SK-N-DZ (cell line): ENCODE results near the gene TOMM70.
"Not testable (repeated sequence)": the region's sequence is repeated elsewhere in the genome, so short reads cannot be mapped to it uniquely, and the experiment has no call there.

Experiments used
- DNase-seq: peaks from one replicate; pipeline ENCODE4 v3.0.0-alpha.2; 2015; ENCODE audit warnings: low spot score

TOMM70 gene

DNA sequence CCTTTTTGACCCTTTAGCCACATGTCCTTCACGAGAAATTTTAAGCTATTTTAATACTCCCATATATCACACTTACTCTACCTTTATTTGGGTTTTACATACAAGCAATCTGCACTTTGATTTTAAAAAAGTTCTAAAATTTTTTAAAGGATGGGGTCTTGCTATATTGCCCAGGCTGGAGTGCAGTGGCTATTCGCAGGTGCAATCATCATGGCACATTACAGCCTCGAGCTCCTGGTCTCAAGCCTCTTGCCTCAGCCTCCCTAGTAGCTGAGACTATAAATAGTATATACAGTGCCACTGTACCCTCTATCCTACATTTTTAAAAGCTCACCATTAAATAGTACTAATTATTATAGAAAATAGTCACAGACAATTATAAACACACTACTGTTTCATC is 36.5 kb downstream of the TOMM70 start:
- no peak for DNase-seq

DNA sequence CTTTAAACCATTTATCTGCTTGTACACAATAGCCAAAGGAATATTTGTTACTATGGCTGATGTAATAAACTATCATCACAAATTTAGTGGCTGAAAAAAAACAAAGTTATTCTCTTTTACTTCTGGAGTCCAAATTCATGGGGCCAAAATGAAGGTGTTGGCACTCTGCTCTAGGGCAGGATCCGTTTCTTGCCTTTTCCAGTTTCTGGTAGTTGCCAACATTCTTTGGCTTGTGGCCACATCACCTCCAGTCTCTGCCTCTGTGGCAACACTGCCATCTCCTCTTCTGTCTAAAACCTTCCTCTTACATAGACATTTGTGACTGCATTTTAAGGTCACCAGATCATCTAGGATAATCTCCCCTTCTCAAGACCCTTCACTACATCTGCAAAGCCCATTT is 39.0 kb downstream of the TOMM70 start:
- no peak for DNase-seq

- DNase-seq: no peak
Measured at GRCh38 chr3:100360757-100361496, 40.0 kb downstream of the TOMM70 start.

DNA sequence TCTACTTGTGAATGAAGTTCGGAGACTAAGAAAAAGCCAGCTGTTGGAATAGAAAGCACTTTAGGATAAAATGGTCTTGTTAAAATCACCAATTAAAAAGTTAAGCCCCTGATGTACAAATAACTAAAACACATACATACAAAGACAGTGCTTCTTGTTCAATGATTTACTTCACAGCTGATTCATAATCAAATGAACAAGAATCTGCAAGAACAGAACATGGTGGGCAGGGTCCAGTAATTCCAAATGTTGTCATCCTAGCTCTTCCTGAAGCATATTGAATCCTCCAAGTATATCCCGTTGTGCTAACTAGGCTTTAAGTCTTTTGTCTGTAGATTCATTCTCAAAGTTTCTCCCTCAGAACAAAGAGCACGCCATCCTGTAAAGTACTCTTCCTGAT is 41.9 kb downstream of the TOMM70 start:
- no peak for DNase-seq

- DNase-seq: no peak
Measured at GRCh38 chr3:100358413-100358812, 42.5 kb downstream of the TOMM70 start.

- DNase-seq: no peak
Measured at GRCh38 chr3:100354850-100355249, 46.0 kb downstream of the TOMM70 start.

GRCh38 chr3:100352296-100353231 is 48.3 kb downstream of the TOMM70 start:
- no peak for DNase-seq

DNA sequence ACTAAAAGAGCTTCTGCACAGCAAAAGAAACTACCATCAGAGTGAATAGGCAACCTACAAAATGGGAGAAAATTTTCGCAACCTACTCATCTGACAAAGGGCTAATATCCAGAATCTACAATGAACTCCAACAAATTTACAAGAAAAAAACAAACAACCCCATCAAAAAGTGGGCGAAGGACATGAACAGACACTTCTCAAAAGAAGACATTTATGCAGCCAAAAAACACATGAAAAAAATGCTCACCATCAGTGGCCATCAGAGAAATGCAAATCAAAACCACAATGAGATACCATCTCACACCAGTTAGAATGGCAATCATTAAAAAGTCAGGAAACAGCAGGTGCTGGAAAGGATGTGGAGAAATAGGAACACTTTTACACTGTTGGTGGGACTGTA is 49.1 kb downstream of the TOMM70 start:
- DNase-seq: not testable (repeated sequence)

- no peak for DNase-seq
Measured at GRCh38 chr3:100348727-100349126, 52.2 kb downstream of the TOMM70 start.

DNA sequence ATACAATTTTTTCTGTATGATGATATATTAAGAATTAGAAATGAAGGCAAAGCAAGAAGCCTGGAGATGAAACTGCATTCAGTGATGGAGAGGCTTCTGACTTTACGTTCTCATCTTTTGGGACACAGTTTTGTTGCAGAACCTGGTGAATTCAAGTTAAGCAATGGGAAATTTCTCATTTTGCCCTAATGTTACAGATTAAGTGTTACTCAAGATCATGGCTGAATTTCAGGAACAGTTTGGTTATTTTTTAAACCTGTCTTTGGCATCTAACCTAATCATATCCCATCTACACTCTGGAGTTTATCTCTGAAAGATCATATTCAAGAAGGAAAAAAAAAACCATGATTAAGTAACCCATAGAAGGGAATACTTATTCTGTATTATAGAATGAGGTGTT is 60.4 kb downstream of the TOMM70 start:
- no peak for DNase-seq

DNA sequence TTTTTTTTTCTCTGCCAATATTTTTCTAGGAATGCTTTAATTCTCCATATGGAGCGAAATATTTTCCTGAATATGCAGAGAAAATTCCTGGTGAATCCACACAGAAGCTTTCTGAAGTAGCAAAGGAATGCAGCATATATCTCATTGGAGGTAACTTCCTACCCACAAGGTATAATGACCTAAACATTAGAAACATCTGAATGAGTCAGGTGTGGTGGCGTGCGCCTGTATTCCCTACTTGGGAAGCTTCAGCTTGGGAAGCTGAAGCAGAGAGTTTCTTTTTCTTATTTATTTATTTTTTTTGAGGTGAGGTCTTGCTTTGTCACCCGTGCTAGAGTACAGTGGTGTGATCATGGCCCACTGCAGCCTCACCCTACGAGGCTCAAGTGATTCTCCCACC is 61.1 kb downstream of the TOMM70 start:
- DNase-seq: no peak

DNA sequence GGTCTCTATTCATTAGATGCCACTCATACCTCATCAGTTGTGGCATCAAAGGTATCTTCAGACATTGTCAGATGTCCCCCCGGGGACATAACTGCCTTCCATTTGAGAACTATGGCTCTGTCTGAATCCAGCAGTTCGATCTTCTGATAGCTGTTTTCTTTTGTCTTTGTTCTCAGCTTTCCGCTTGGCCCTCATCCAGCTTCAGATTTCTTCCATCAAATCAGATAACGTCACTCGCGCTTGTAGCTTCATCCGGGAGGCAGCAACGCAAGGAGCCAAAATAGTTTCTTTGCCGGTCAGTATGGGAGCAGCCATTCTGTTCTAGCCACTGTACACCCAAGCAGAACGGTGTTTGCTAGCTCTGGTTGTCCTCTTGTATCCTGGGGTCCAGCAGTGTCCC is 62.0 kb downstream of the TOMM70 start:
- no peak for DNase-seq

DNA sequence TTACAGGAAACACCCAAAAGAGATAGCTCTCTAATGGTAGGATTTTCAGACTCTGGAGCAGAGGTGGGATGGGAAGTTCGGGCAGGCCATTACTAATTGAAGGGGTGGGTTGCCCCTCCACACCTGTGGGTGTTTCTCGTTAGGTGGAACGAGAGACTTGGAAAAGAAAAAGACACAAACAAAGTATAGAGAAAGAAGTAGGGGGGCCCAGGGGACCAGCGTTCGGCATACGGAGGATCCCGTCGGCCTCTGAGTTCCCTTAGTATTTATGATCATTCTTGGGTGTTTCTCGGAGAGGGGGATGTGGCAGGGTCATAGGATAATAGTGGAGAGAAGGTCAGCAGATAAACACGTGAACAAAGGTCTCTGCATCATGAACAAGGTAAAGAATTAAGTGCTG is 64.7 kb downstream of the TOMM70 start:
- not testable (repeated sequence) for DNase-seq

- peak; percentile 50 for DNase-seq
Measured at GRCh38 chr3:100335434-100335833, 65.5 kb downstream of the TOMM70 start.

- DNase-seq: peak; percentile 83
Measured at GRCh38 chr3:100334488-100335351, 66.2 kb downstream of the TOMM70 start, which contains the start of gene NIT2. Gene NIT2, plus strand, starts transcription at chr3:100334757. Its CDS starts 35 bp downstream, at chr3:100334792.

GRCh38 chr3:100333970-100334487 is 66.9 kb downstream of the TOMM70 start:
- no peak for DNase-seq

DNA sequence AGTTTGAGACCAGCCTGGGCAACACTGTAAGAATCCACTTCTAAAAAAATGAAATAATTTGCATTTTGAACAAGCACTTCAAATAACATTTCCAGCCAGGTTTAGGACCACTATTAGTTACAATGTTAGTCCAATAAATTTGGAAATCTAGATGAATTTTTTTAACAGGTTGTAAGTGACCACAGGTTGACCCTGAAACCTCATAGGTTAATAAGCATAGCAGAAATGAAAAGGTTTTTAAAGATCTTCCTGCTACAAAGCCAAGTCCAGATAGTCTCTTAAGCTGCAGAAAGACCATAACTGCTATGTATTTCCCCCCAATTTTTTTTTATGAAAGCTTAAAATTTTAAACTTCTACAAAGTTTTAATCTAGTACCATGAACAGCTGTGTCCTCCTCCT is 67.8 kb downstream of the TOMM70 start:
- DNase-seq: no peak

DNA sequence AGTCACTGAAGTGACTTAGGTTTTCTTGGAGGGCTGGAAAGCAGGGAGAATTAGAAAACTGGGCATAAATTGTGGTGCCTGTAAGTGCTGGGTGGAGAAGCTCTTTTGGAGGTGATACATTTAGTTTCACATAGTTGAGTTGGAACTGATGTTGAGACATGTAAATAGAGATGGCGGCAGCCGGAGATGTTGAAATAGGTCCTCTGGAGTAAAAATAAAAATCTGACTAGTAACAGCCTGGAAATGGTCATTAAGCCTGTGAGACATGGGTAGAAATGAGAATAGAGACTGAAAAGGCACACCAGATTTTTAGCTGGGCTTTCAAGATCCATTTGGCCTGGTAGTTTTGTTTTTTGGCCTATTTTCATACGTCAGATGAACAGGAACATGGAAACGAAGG is 69.2 kb downstream of the TOMM70 start:
- DNase-seq: no peak

DNA sequence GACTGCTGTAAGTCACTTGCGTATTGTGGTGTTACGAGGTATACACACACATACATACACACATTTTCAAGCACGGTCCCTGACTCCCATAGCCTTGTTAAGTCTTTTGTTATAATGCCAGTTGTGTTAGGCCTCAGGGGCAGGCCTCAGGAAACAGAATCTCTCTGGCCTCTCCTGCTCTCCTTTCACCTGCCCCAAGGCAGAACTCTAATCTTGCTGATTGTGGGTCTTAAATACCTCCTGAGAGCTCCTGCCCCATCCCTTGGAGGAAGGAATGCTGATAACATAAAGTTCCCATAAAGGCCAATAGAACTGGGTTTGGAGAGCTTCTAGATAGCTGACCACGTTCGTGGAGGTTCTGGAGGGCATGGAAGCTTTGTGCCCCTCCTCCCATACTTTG is 70.2 kb downstream of the TOMM70 start:
- DNase-seq: no peak

DNA sequence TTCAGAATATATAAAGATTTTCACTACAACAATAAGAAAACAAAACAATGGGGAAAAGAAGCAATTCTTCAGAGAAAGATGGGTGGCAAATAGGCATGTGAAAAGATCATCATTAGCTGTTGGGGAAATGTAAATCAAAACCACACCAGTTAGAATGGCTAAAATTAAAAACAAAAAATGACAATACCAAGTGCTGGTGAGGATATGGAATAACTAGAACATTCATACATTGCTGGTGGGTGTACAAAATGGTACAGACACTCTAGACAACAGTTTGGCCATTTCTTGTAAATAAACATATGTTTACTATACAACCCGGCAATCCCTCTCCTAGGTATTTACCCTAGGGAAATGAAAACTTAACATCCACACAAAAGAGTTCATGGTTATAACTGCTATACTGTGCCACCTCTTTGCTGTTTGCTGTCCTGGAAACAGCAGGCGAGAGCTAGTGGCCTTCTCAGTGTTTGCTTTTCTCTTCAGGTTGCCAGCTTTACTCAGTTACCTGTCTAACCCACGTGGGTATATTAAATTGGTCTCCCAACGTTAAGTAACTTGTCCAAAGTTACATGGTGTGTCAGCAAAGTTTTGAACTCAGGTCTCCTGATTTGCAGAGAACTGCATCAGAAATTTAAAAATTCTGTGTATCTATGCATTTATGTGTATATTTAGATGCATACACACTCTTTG is 70.9 kb downstream of the TOMM70 start:
- no peak for DNase-seq

GRCh38 chr3:100327377-100327776 is 73.5 kb downstream of the TOMM70 start:
- DNase-seq: not testable (repeated sequence)
